K562 (cell line): Measurements from ENCODE around the gene ZNF503. TPM values are rescaled to one million over a fixed set of nuclear protein-coding genes. Genes with fewer than 3 reads are reported as not detected.

Experiments
- ATAC-seq: fragments of 200-7000 bp; cut with Tn5 transposase; 3 replicates; pipeline ENCODE4 v1.9.1; 2020; ENCODE audit warnings: moderate library complexity
- BruUV-seq: library from RNA; stranded (reverse); fragments of 400-500 nt; replicated peaks from 2 replicates; lab custom pipeline; 2021; lab: Mats Ljungman, UMichigan
- CTCF ChIA-PET: fragments of 300-600 bp; formaldehyde crosslinking; extraction: SDS; loops from one replicate; lab custom pipeline; 2021; ENCODE audit warnings: low intra/inter-chr PET ratio; lab: Yijun Ruan, JAX
- POLR2A ChIA-PET: fragments of 300-600, 350-650 bp; sonication (Branson Sonifier 250); formaldehyde crosslinking; extraction: SDS; loops from one replicate; lab custom pipeline; 2021; ENCODE audit warnings: antibody characterized with exemption, inconsistent platforms; lab: Yijun Ruan, JAX
- DNase-seq, 4 experiments: peaks; one replicate each; pipeline versions ENCODE4 v3.0.0 to v3.0.0-alpha.2; 2011 to 2018; ENCODE audit warnings: low spot score in 3 of 4, mixed read lengths in 3 of 4; ENCODE audit errors: extremely low read depth in 1 of 4
- FAIRE-seq: peaks from 2 replicates; lab custom pipeline; 2011; peaks lifted over from hg19 to GRCh38; lab: Jason Lieb, UNC
- H2AFZ ChIP-seq: 2 replicates; pipeline ENCODE4 v1.6.0; 2011; ENCODE audit warnings: low read depth, low read length, control low read depth, inconsistent platforms
- H3K27ac ChIP-seq: fragments of 200-600 bp; 3 replicates; pipeline ENCODE4 v1.8.0; 2011; ENCODE audit warnings: low read depth, mild to moderate bottlenecking, control low read depth, inconsistent platforms, low read length, moderate library complexity, mixed read lengths; ENCODE audit errors: extremely low read depth
- H3K27me3 ChIP-seq, 2 experiments: fragments of 300-600 bp in 1 of 2; 2 replicates in 1 of 2; 3 replicates in 1 of 2; pipeline versions ENCODE4 v1.6.0 to v1.8.0; 2011; ENCODE audit warnings: inconsistent platforms in 2 of 2, low read length in 2 of 2, mild to moderate bottlenecking in 1 of 2, mixed read lengths in 1 of 2, moderate library complexity in 1 of 2; ENCODE audit not compliant: control insufficient read depth in 2 of 2, insufficient read depth in 2 of 2
- H3K36me3 ChIP-seq: fragments of 300-600 bp; 3 replicates; pipeline ENCODE4 v1.8.0; 2011; ENCODE audit warnings: mild to moderate bottlenecking, low read length, inconsistent platforms; ENCODE audit not compliant: control insufficient read depth, insufficient read depth
- H3K4me1 ChIP-seq, 2 experiments: fragments of 200-600 bp in 1 of 2; replicated peaks in 1 of 2; 2 replicates in 1 of 2; 3 replicates in 1 of 2; pipeline versions ENCODE4 v1.5.1 to v1.8.0; 2011; ENCODE audit warnings: inconsistent platforms in 2 of 2, low read length in 2 of 2, mild to moderate bottlenecking in 1 of 2, mixed read lengths in 1 of 2, moderate library complexity in 1 of 2; ENCODE audit not compliant: control insufficient read depth in 2 of 2, insufficient read depth in 2 of 2
- H3K4me2 ChIP-seq: 2 replicates; pipeline ENCODE4 v1.6.1; 2011; ENCODE audit warnings: low read length, control low read depth, inconsistent platforms, mixed read lengths; ENCODE audit not compliant: insufficient read depth
- H3K4me3 ChIP-seq: fragments of 200-600 bp; sonication (generic), shearing (Covaris generic); 2 replicates; pipeline ENCODE4 v1.5.1; 2016; ENCODE audit warnings: control low read depth, inconsistent platforms
- H3K79me2 ChIP-seq: fragments of 200-600 bp; 3 replicates; pipeline ENCODE4 v1.8.0; 2011; ENCODE audit warnings: low read length, inconsistent platforms; ENCODE audit not compliant: control insufficient read depth, insufficient read depth
- H3K9ac ChIP-seq, 2 experiments: 2 replicates each; pipeline versions ENCODE4 v1.6.0 to v1.6.1; 2011; ENCODE audit warnings: low read depth in 2 of 2, low read length in 2 of 2, control low read depth in 1 of 2, inconsistent platforms in 1 of 2, mild to moderate bottlenecking in 1 of 2, mixed read lengths in 1 of 2; ENCODE audit not compliant: insufficient read depth in 1 of 2
- H3K9me1 ChIP-seq: one replicate; pipeline ENCODE4 v1.6.0; 2011; ENCODE audit warnings: inconsistent platforms, mild to moderate bottlenecking, low read length, moderate library complexity; ENCODE audit not compliant: control insufficient read depth, insufficient read depth
- H3K9me3 ChIP-seq: replicated peaks from 2 replicates; pipeline ENCODE4 v1.5.1; 2011; ENCODE audit warnings: low read depth, low read length, inconsistent platforms; ENCODE audit not compliant: control insufficient read depth, insufficient read depth
- H4K20me1 ChIP-seq: replicated peaks from 2 replicates; pipeline ENCODE4 v1.6.1; 2011; ENCODE audit warnings: low read length, inconsistent platforms, mixed read lengths; ENCODE audit not compliant: control insufficient read depth, insufficient read depth
- BRD9 ChIP-seq: fragments of 450-650 bp; IDR thresholded peaks from 2 replicates; pipeline ENCODE4 v1.6.1; 2018; ENCODE audit warnings: low read depth; ENCODE audit not compliant: partially characterized antibody
- CBX1 ChIP-seq: sonication (generic); IDR thresholded peaks from 2 replicates; pipeline ENCODE4 v1.6.1; 2016; ENCODE audit warnings: antibody characterized with exemption, low read depth, mild to moderate bottlenecking
- HDAC1 ChIP-seq, 2 experiments: fragments of 450-650 bp; IDR thresholded peaks; 2 replicates each; pipeline ENCODE4 v1.6.1; 2016 to 2017; ENCODE audit warnings: inconsistent platforms in 1 of 2, mild to moderate bottlenecking in 1 of 2, moderate library complexity in 1 of 2
- JUNB ChIP-seq: fragments of 450-650 bp; formaldehyde crosslinking; conservative IDR thresholded peaks from 2 replicates; pipeline ENCODE4 v1.4.0; 2020; ENCODE audit warnings: mild to moderate bottlenecking
- NCOA1 ChIP-seq: fragments of 450-650 bp; IDR thresholded peaks from 2 replicates; pipeline ENCODE4 v1.6.1; 2016; ENCODE audit warnings: low read depth
- RAD21 ChIP-seq, 2 experiments: fragments of 250-450 bp in 1 of 2; fragments of 450-650 bp in 1 of 2; sonication (Bioruptor Pico) in 1 of 2; formaldehyde crosslinking in 1 of 2; IDR thresholded peaks in 1 of 2; conservative IDR thresholded peaks in 1 of 2; 2 replicates each; pipeline versions ENCODE4 v1.4.0 to v1.8.0; 2020 to 2022; ENCODE audit warnings: mild to moderate bottlenecking in 2 of 2, moderate library complexity in 1 of 2
- SMAD1 ChIP-seq: fragments of 150-350 bp; IDR thresholded peaks from 2 replicates; pipeline ENCODE4 v1.6.1; 2014; ENCODE audit warnings: low read length, low read depth; ENCODE audit not compliant: partially characterized antibody
- TEAD4 ChIP-seq, 2 experiments: sonication (generic) in 1 of 2; formaldehyde crosslinking in 1 of 2; IDR thresholded peaks; 2 replicates each; pipeline versions ENCODE4 v1.6.1 to v1.8.0; 2012 to 2022; ENCODE audit warnings: borderline replicate concordance in 1 of 2, inconsistent platforms in 1 of 2, low read length in 1 of 2, mild to moderate bottlenecking in 1 of 2, missing genetic modification reagents in 1 of 2
- ZNF311 ChIP-seq: fragments of 250-450 bp; sonication (Bioruptor Pico); IDR thresholded peaks from 2 replicates; pipeline ENCODE4 v1.4.0; 2020; ENCODE audit warnings: mild to moderate bottlenecking, moderate library complexity
- ZNF644 ChIP-seq: fragments of 200-800 bp; sonication (Bioruptor generic); IDR thresholded peaks from 2 replicates; pipeline ENCODE4 v1.6.1; 2016; ENCODE audit warnings: low read depth, missing genetic modification characterization, missing compliant biosample characterization
- ZSCAN32 ChIP-seq: fragments of 450-650 bp; formaldehyde crosslinking; IDR thresholded peaks from 2 replicates; pipeline ENCODE4 v1.4.0; 2020; ENCODE audit warnings: mild to moderate bottlenecking, moderate library complexity
- WGBS: fragments of 100-300 bp; shearing (Covaris generic); methylation state at CpG from one replicate; pipeline ENCODE4 v1.1.6; 2016; ENCODE audit warnings: low coverage, mixed read lengths; ENCODE audit not compliant: insufficient coverage; ENCODE audit errors: missing lambda C conversion rate; 5-methylcytosine and 5-hydroxymethylcytosine counted together
- in situ Hi-C: fragments of 300-500 bp; cut with MboI; formaldehyde crosslinking; loops from 4 replicates; pipeline ENCODE4 v1.15.0; 2018; ENCODE audit warnings: inconsistent platforms, mixed read lengths
- intact Hi-C: fragments of 100-400 bp; cut with micrococcal nuclease; formaldehyde crosslinking; loops from 2 replicates; pipeline ENCODE4 v1.14.2; 2022
- polyA plus RNA-seq, 8 experiments: library from polyadenylated mRNA; depleted of rRNA in 4 of 8; stranded (reverse) in 5 of 8; unstranded in 3 of 8; fragments of >200 nt; fragmentation: Nextera tagmentation in 2 of 8; fragmentation: Illumina TruSeq in 1 of 8; extraction: Ambion mirVana in 2 of 8; extraction: Trizol in 1 of 8; gene quantifications; 2 replicates each; pipeline versions ENCODE4 v1.2.1 to v1.2.3, GENCODE V29; 2011 to 2014; ENCODE audit warnings: inconsistent platforms in 1 of 8, missing spikeins in 1 of 8
- total RNA-seq, 7 experiments: library from RNA; depleted of rRNA in 6 of 7; stranded (reverse); fragments of >200 nt in 6 of 7; fragmentation: Illumina TruSeq in 2 of 7; extraction: Trizol in 2 of 7; gene quantifications; 2 replicates each; pipeline versions ENCODE4 v1.2.1 to v1.2.3, GENCODE V29; 2011 to 2021; ENCODE audit warnings: low replicate concordance in 1 of 7
- TF ChIP-seq, protein P1 (sequence below), 2 experiments: fragments of 450-650 bp; conservative IDR thresholded peaks; 2 replicates each; pipeline ENCODE4 v1.6.1; 2017; ENCODE audit warnings: mild to moderate bottlenecking in 2 of 2, moderate library complexity in 2 of 2

Gene ZNF503
- total and polyA plus RNA-seq, 9 of the 15 experiments (the other 6 are each of a cell fraction or from before 2014, with no cell fraction given) = not detected

DNA sequence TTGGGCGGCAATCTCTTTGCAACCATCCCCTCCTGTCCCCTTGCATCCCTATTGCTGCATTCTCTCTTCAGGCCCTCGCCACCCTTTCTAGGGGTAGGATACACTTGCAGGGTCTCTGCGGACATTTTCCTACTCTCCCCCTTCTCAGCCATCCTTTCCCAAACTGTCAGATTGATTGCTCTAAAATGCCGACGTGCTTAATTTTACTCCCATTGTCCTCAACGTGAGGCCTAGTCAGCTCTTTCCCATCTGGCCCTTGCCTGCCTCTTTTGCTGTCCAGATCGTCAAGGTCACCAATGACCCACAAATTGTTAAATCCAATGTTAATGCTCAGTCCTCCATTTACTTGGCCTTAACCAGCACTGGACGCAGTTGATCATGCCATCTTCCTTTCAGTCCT is 17.1 kb upstream of the ZNF503 start (continued):
- TF ChIP-seq CBX1 (no peak), HDAC1 (IDR thresholded peaks at IDR 0.05) (no peak)

DNA sequence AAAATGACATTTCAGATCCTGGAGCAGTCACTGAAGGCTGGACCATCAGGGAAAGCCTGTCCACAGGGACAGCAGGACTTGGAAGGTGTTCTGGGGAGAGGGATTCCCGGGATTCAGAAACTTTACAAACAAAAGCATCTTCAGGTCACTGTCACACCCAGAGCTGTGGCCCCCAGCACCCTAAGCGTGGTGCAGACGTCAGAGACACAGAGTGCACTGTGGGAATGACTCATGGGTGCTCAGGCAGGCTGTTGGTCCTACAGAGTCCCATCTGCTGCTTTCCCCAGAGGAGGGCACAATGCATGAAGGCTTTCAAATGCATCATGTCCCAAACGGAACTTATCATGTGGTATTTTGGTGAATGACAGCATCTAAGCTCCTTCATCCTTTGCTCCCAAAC is 16.7 kb upstream of the ZNF503 start:
- WGBS = 1% methylated on average over 4 of the region's 4 CpGs
- H3K27me3 ChIP-seq = peaks cover 10 to 25% of the 10 kb centered on the region in 2 experiments; a peak in 4 of 5 replicates
- in situ Hi-C loops (no loop called here), intact Hi-C loops (no loop called here)
- H4K20me1 ChIP-seq = no peaks in the 10 kb centered on the region
- no peak overlapping the region for H3K4me2 ChIP-seq
- ATAC-seq = peak; percentile 63; the same call in 2 of the 3 replicates
- H3K9me3 ChIP-seq = no peaks in the 10 kb centered on the region
- H3K9me1 ChIP-seq = no peaks in the 10 kb centered on the region
- H3K4me1 ChIP-seq = no peaks in the 10 kb centered on the region
- no peak overlapping the region for H2AFZ ChIP-seq
- H3K4me3 ChIP-seq = no peak overlapping the region
- BruUV-seq = no TSS peak
- DNase-seq = no peak
- H3K79me2 ChIP-seq = no peaks in the 10 kb centered on the region
- FAIRE-seq = no peak
- no peak overlapping the region for H3K9ac ChIP-seq
- H3K27ac ChIP-seq = no peak overlapping the region
- H3K36me3 ChIP-seq = no peaks in the 10 kb centered on the region
- ChIA-PET POLR2A (interaction anchor here (1.3 kb wide), 1 partner anchor 9 kb away, joined by 3 read pairs; no protein-coding TSS in a partner anchor), CTCF (no interaction called here)
- TF ChIP-seq ZNF644 (no peak), RAD21 (CRISPR knock-in tag; conservative IDR thresholded peaks at IDR 0.05 in 1 of 2, IDR thresholded peaks at IDR 0.05 in 1 of 2) (no peak), ZNF311 (CRISPR knock-in tag) (no peak), ZSCAN32 (no peak), NCOA1 (no peak), SMAD1 (no peak), TEAD4 (IDR thresholded peaks at IDR 0.05; ENCODE audit: low read length) (no peak), TEAD4 (CRISPR knock-in tag; IDR thresholded peaks at IDR 0.05; ENCODE audit: borderline replicate concordance) (no peak), JUNB (CRISPR knock-in tag) (no peak), BRD9 (no peak)
- TF ChIP-seq, protein P1, sequence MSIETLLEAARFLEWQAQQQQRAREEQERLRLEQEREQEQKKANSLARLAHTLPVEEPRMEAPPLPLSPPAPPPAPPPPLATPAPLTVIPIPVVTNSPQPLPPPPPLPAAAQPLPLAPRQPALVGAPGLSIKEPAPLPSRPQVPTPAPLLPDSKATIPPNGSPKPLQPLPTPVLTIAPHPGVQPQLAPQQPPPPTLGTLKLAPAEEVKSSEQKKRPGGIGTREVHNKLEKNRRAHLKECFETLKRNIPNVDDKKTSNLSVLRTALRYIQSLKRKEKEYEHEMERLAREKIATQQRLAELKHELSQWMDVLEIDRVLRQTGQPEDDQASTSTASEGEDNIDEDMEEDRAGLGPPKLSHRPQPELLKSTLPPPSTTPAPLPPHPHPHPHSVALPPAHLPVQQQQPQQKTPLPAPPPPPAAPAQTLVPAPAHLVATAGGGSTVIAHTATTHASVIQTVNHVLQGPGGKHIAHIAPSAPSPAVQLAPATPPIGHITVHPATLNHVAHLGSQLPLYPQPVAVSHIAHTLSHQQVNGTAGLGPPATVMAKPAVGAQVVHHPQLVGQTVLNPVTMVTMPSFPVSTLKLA (conservative IDR thresholded peaks at IDR 0.05) = no peak
